ENCODE data around the gene GSDMA. TPM values are rescaled to one million over a fixed set of nuclear protein-coding genes. Genes with fewer than 3 reads are reported as not detected.
A peak's percentile ranks its signal among the peaks of the same experiment; 100 is the strongest.

Gene GSDMA, protein sequence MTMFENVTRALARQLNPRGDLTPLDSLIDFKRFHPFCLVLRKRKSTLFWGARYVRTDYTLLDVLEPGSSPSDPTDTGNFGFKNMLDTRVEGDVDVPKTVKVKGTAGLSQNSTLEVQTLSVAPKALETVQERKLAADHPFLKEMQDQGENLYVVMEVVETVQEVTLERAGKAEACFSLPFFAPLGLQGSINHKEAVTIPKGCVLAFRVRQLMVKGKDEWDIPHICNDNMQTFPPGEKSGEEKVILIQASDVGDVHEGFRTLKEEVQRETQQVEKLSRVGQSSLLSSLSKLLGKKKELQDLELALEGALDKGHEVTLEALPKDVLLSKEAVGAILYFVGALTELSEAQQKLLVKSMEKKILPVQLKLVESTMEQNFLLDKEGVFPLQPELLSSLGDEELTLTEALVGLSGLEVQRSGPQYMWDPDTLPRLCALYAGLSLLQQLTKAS
- total RNA-seq: not detected in 2 replicates

DNA sequence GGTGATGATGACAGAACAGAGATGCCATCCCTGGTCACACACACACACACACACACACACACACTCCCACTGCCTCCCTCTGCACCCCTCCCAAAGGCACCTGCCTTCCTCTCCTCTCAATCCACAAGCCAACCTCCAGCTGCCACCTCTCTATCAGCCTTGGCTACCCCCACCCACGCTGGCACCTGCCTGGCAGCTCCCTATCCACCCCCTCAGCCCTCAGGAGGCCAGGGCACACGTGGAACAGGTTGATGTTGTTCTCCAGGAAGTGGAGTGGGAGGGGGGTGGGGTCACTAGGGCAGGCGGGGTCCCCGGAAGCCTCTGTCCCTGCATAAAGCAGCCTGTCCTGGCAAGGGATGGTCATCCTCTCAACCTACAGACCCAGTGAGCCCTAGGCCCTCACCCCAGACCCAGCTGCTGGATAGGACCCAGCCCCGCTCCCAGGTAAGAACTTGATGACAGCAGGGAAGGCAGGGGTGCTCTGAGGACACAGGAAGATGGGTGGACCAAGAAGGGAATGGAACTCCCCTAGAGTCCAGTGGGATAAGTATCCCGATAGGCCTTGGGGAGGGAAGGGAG, at the start of gene GSDMA:
Gene GSDMA (plus strand): TSS at position 363 of the 579 bp plus-strand sequence. CDS start 2,684 bp downstream, outside the sequence.

DNA sequence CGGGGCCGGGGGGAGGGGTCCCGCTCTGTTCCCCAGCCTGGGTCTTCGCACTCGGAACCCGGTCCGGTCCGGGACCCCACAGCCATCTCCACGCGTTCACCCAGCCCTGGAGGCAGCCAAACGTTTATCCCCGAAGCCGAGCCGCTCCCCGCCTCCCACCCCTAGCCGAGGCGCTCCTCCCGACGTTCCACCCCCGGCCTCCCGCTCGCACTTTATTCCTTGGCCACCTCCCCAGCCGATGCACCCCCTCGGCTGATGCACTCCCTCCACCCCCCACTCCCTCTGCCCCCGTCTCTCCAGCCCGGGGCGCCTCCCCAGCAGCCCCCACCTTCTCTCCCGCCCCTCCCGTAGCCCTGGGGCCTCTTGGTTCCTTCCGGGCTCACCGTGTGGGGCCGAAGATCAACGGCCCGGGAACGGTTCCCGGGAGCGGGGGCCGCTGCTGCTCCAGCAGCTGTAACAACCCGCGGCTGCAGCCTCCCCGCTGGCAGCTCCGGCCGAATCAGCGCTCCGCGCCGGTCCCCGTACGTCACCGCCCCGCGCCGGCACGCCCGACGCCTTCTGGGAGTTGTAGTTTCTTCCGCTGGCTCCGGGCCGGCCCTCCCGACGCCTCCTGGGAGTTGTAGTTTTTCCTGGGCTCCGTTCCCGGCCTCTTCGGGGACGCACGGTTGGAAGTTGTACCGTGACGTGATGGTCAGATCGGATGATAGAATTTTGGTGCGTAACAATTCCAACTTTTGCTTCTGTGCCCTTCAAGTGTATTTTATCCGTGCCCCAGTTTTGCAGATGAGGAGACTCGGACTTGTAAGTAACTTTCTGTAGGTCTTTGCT, 35.5 kb upstream of the GSDMA start, which contains the start of the genes LRRC3C and ORMDL3:
Gene LRRC3C (plus strand): TSS at position 632 of the 828 bp plus-strand sequence. CDS start 13,792 bp downstream, outside the sequence.
Gene ORMDL3 (minus strand): TSS at position 501 of the 828 bp plus-strand sequence. CDS start 3,398 bp downstream, outside the sequence.

DNA sequence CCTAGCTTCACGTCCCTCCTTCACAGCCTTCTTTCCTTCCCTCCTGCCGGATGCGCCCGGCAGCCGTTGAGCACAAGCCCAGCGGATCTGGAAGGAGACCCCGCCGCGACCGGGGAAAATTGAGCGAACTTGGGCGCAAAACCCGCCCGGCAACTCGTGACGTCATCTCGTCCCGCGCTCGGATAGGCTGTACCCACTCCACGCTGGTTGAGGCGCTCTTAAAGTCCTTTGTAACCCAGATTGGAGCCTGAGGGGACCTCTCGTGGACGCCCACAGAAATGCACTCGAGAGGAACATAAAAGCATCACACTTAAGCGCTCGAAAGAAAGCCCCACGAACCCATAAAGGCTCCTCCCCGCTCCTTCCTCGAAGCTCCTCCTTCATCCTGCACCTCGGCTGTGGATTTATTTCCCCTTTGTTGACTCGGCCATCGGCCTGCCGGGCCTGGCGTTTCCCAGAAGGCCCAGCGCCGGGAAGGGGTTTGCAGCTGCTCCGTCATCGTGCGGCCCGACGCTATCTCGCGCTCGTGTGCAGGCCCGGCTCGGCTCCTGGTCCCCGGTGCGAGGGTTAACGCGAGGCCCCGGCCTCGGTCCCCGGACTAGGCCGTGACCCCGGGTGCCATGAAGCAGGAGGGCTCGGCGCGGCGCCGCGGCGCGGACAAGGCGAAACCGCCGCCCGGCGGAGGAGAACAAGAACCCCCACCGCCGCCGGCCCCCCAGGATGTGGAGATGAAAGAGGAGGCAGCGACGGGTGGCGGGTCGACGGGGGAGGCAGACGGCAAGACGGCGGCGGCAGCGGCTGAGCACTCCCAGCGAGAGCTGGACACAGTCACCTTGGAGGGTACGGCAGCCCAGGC, 17.8 kb downstream of the GSDMA start, which contains the start of gene PSMD3:
Gene PSMD3 (plus strand): TSS at position 457 of the 856 bp plus-strand sequence. CDS start 164 bp downstream, at position 621.

GRCh38 chr17:40015005-40015997, 52.5 kb downstream of the GSDMA start, which contains the start of gene CSF3:
Gene CSF3 (plus strand): TSS chr17:40015440. CDS start chr17:40015475, 35 bp downstream.

Small RNA genes lying within 50 kb of the gene (small RNA-seq; reads per million reads assigned to genes)
- 303 reads per million, percentile 99 among the genes with 10 or more reads in this experiment for gene SNORD124

Other genes starting within 250 kb of the GSDMA start
- 16.2 and 22.3 TPM in 2 replicates for gene MIEN1, start 232.5 kb upstream of the GSDMA start, total RNA-seq
- 0.16 TPM in 1 of 2 replicates, not detected in the other for gene GRB7, start 225.1 kb upstream of the GSDMA start, total RNA-seq
- not detected in 2 replicates for gene IKZF3, start 98.7 kb upstream of the GSDMA start, total RNA-seq
- not detected in 2 replicates for gene ZPBP2, start 94.8 kb upstream of the GSDMA start, total RNA-seq
- 3.5 and 3.6 TPM in 2 replicates for gene GSDMB, start 44.4 kb upstream of the GSDMA start, total RNA-seq
- 39.1 and 44.0 TPM in 2 replicates for gene ORMDL3, start 35.4 kb upstream of the GSDMA start, total RNA-seq
- not detected in 2 replicates for gene LRRC3C, start 35.3 kb upstream of the GSDMA start, total RNA-seq
- 105 and 115 TPM in 2 replicates for gene PSMD3, start 17.8 kb downstream of the GSDMA start, total RNA-seq
- 1.2 and 1.9 TPM in 2 replicates for gene CSF3, start 52.4 kb downstream of the GSDMA start, total RNA-seq
- gene MED24, start 91.4 kb downstream of the GSDMA start, total RNA-seq: 50.5 and 53.1 TPM in 2 replicates
- gene THRA, start 100.0 kb downstream of the GSDMA start, total RNA-seq: 42.7 and 55.3 TPM in 2 replicates
- 3.6 and 3.9 TPM in 2 replicates for gene NR1D1, start 137.6 kb downstream of the GSDMA start, total RNA-seq
- gene MSL1, start 159.0 kb downstream of the GSDMA start, total RNA-seq: 66.4 and 75.3 TPM in 2 replicates
- 43.8 and 52.4 TPM in 2 replicates for gene CASC3, start 177.5 kb downstream of the GSDMA start, total RNA-seq
- 1.1 and 4.2 TPM in 2 replicates for gene RAPGEFL1, start 214.5 kb downstream of the GSDMA start, total RNA-seq